H1 (cell line): Measurements from ENCODE around the gene IP6K3. TPM values are rescaled to one million over a fixed set of nuclear protein-coding genes. Genes with fewer than 3 reads are reported as not detected.
A peak's percentile ranks its signal among the peaks of the same experiment; 100 is the strongest.

Source experiments
- CTCF ChIA-PET: fragments of 300-600 bp; sonication (Branson Sonifier 250); formaldehyde crosslinking; loops from one replicate; lab custom pipeline; 2021; ENCODE audit not compliant: partially characterized antibody; lab: Charles Lee
- POLR2A ChIA-PET: fragments of 300-600 bp; sonication (Branson Sonifier 250); formaldehyde crosslinking; loops from one replicate; lab custom pipeline; 2021; ENCODE audit warnings: inconsistent platforms; ENCODE audit not compliant: partially characterized antibody; lab: Charles Lee
- DNase-seq, 2 experiments: peaks; one replicate each; pipeline versions ENCODE4 v3.0.0 to v3.0.0-alpha.2; 2010 to 2022; ENCODE audit warnings: low spot score in 2 of 2, low read depth in 1 of 2, mixed read lengths in 1 of 2
- FAIRE-seq: peaks from 2 replicates; lab custom pipeline; 2011; peaks lifted over from hg19 to GRCh38; lab: Jason Lieb, UNC
- H2AFZ ChIP-seq: 2 replicates; pipeline ENCODE4 v1.8.1; 2012; ENCODE audit warnings: low read length, inconsistent platforms
- H2AK5ac ChIP-seq: 2 replicates; pipeline ENCODE4 v1.6.1; 2013; ENCODE audit warnings: low read depth, low read length
- H2BK120ac ChIP-seq: replicated peaks from 2 replicates; pipeline ENCODE3; 2013; ENCODE audit warnings: low read depth, low read length, inconsistent platforms
- H2BK12ac ChIP-seq: 2 replicates; pipeline ENCODE4 v1.6.1; 2013; ENCODE audit warnings: low read depth, low read length
- H2BK15ac ChIP-seq: 2 replicates; pipeline ENCODE4 v1.6.1; 2013; ENCODE audit warnings: low read length
- H2BK20ac ChIP-seq: 2 replicates; pipeline ENCODE4 v1.6.1; 2013; ENCODE audit warnings: low read length
- H2BK5ac ChIP-seq: 2 replicates; pipeline ENCODE4 v1.6.1; 2013; ENCODE audit warnings: low read depth, low read length
- H3K14ac ChIP-seq: 2 replicates; pipeline ENCODE4 v1.6.1; 2013; ENCODE audit warnings: inconsistent platforms; ENCODE audit not compliant: insufficient read length
- H3K18ac ChIP-seq: 2 replicates; pipeline ENCODE4 v1.6.1; 2013; ENCODE audit warnings: low read length; ENCODE audit errors: extremely low read depth
- H3K23ac ChIP-seq: 2 replicates; pipeline ENCODE4 v1.6.1; 2013; ENCODE audit warnings: inconsistent platforms; ENCODE audit not compliant: insufficient read length
- H3K23me2 ChIP-seq: 2 replicates; pipeline ENCODE4 v1.6.1; 2013; ENCODE audit warnings: low read depth, low read length
- H3K27ac ChIP-seq: 2 replicates; pipeline ENCODE4 v1.6.1; 2011; ENCODE audit warnings: low read depth, low read length, inconsistent platforms
- H3K27me3 ChIP-seq, 4 experiments: replicated peaks in 1 of 4; 1 replicate in 1 of 4; 2 replicates in 3 of 4; pipeline versions ENCODE4 v1.6.1 to v1.8.1; 2011 to 2013; ENCODE audit warnings: low read length in 3 of 4, mild to moderate bottlenecking in 3 of 4, inconsistent platforms in 2 of 4, mixed read lengths in 2 of 4, moderate library complexity in 1 of 4; ENCODE audit not compliant: control insufficient read depth in 3 of 4, insufficient read depth in 3 of 4; ENCODE audit errors: extremely low read depth in 1 of 4
- H3K36me3 ChIP-seq, 4 experiments: 2 replicates each; pipeline versions ENCODE4 v1.6.1 to v1.8.1; 2011 to 2013; ENCODE audit warnings: mild to moderate bottlenecking in 4 of 4, low read length in 3 of 4, moderate library complexity in 2 of 4, control low read depth in 1 of 4, inconsistent platforms in 1 of 4; ENCODE audit not compliant: insufficient read depth in 4 of 4, control insufficient read depth in 2 of 4
- H3K4ac ChIP-seq: replicated peaks from 2 replicates; pipeline ENCODE3; 2013; ENCODE audit warnings: low read length, low read depth, mixed read lengths, inconsistent platforms; ENCODE audit not compliant: insufficient read length
- H3K4me1 ChIP-seq, 4 experiments: replicated peaks in 1 of 4; 1 replicate in 1 of 4; 2 replicates in 3 of 4; pipeline versions ENCODE4 v1.6.1 to v1.8.1; 2011 to 2013; ENCODE audit warnings: low read length in 3 of 4, inconsistent platforms in 2 of 4, mixed read lengths in 1 of 4; ENCODE audit not compliant: insufficient read depth in 4 of 4, control insufficient read depth in 3 of 4
- H3K4me2 ChIP-seq, 2 experiments: 2 replicates each; pipeline versions ENCODE4 v1.6.1 to v1.8.1; 2011 to 2013; ENCODE audit warnings: low read depth in 2 of 2, low read length in 2 of 2, control low read depth in 1 of 2, inconsistent platforms in 1 of 2, mild to moderate bottlenecking in 1 of 2; ENCODE audit not compliant: insufficient read depth in 1 of 2
- H3K4me3 ChIP-seq, 4 experiments: fragments of 200-600, 300-600 bp in 1 of 4; sonication (generic), shearing (Covaris generic), sonication (Bioruptor Twin) in 1 of 4; 2 replicates each; pipeline versions ENCODE4 v1.5.1 to v1.8.1; 2011 to 2016; ENCODE audit warnings: low read length in 4 of 4, low read depth in 3 of 4, control low read depth in 2 of 4, inconsistent platforms in 2 of 4, mild to moderate bottlenecking in 2 of 4, mixed read lengths in 1 of 4, moderate library complexity in 1 of 4; ENCODE audit not compliant: insufficient read depth in 2 of 4; ENCODE audit errors: extremely low read depth in 1 of 4
- H3K56ac ChIP-seq: replicated peaks from 2 replicates; pipeline ENCODE3; 2013; ENCODE audit warnings: low read depth, mild to moderate bottlenecking, mixed read lengths, low read length, inconsistent platforms; ENCODE audit not compliant: insufficient read length
- H3K79me1 ChIP-seq: 2 replicates; pipeline ENCODE4 v1.6.1; 2013; ENCODE audit warnings: low read depth, low read length, control low read depth
- H3K79me2 ChIP-seq, 2 experiments: 2 replicates each; pipeline versions ENCODE4 v1.6.1 to v1.8.1; 2012 to 2013; ENCODE audit warnings: low read length in 2 of 2, mild to moderate bottlenecking in 2 of 2, inconsistent platforms in 1 of 2; ENCODE audit not compliant: insufficient read depth in 2 of 2, control insufficient read depth in 1 of 2
- H3K9ac ChIP-seq, 4 experiments: replicated peaks in 1 of 4; 1 replicate in 1 of 4; 2 replicates in 3 of 4; pipeline versions ENCODE4 v1.6.1 to v1.8.1; 2011 to 2013; ENCODE audit warnings: low read depth in 3 of 4, low read length in 3 of 4, control low read depth in 2 of 4, mild to moderate bottlenecking in 2 of 4, moderate library complexity in 2 of 4, inconsistent platforms in 1 of 4; ENCODE audit errors: extremely low read depth in 1 of 4
- H3K9me3 ChIP-seq, 2 experiments: 2 replicates each; pipeline versions ENCODE4 v1.6.1 to v1.8.1; 2012 to 2013; ENCODE audit warnings: mild to moderate bottlenecking in 2 of 2, moderate library complexity in 2 of 2, control low read depth in 1 of 2, inconsistent platforms in 1 of 2, low read depth in 1 of 2, low read length in 1 of 2, mixed read lengths in 1 of 2; ENCODE audit not compliant: insufficient read depth in 2 of 2
- H4K20me1 ChIP-seq, 2 experiments: replicated peaks in 1 of 2; 2 replicates each; pipeline versions ENCODE3 to v1.8.1; 2011 to 2013; ENCODE audit warnings: inconsistent platforms in 2 of 2, low read length in 2 of 2, mild to moderate bottlenecking in 1 of 2; ENCODE audit not compliant: insufficient read depth in 2 of 2, control insufficient read depth in 1 of 2
- H4K5ac ChIP-seq: 2 replicates; pipeline ENCODE4 v1.6.1; 2013; ENCODE audit warnings: low read length, low read depth, mixed read lengths, inconsistent platforms; ENCODE audit not compliant: insufficient read length
- H4K8ac ChIP-seq: 2 replicates; pipeline ENCODE4 v1.8.0; 2013; ENCODE audit warnings: mild to moderate bottlenecking, moderate library complexity, low read length, inconsistent platforms; ENCODE audit not compliant: insufficient read depth; ENCODE audit errors: extremely low read depth
- H4K91ac ChIP-seq: replicated peaks from 2 replicates; pipeline ENCODE3; 2013; ENCODE audit warnings: low read length, mixed read lengths, inconsistent platforms; ENCODE audit not compliant: insufficient read length
- GABPA ChIP-seq: IDR thresholded peaks from 2 replicates; pipeline ENCODE4 v1.6.1; 2011; ENCODE audit warnings: mild to moderate bottlenecking, low read length, moderate library complexity, borderline replicate concordance; ENCODE audit not compliant: insufficient read depth
- whole genome bisulfite sequencing, 2 experiments: shearing (Covaris generic) in 1 of 2; methylation state at CpG; one replicate each; pipeline versions ENCODE4 v1.1.6 to v1.1.7; 2013 to 2015; ENCODE audit warnings: low lambda C conversion rate in 2 of 2, mixed read lengths in 2 of 2, inconsistent platforms in 1 of 2, low coverage in 1 of 2, missing lambda C conversion rate in 1 of 2; ENCODE audit not compliant: insufficient replicate concordance in 2 of 2, insufficient coverage in 1 of 2, insufficient read length in 1 of 2; ENCODE audit errors: extremely low coverage in 1 of 2, missing lambda C conversion rate in 1 of 2; 5-methylcytosine and 5-hydroxymethylcytosine counted together
- polyA plus RNA-seq, 7 experiments: library from polyadenylated mRNA; depleted of rRNA in 3 of 7; stranded (reverse) in 5 of 7; unstranded in 2 of 7; fragments of >200 nt in 5 of 7; fragments of 200-250 nt in 2 of 7; gene quantifications; 1 replicate in 5 of 7; 2 replicates in 1 of 7; 4 replicates in 1 of 7; pipeline versions ENCODE4 v1.2.1 to v1.2.3, GENCODE V29; 2011 to 2013; ENCODE audit warnings: missing spikeins in 2 of 7, mixed read lengths in 2 of 7
- total RNA-seq: library from RNA; stranded (reverse); fragmentation: NEBNext Ultra II Directional; extraction: Animal tissue kit (Norgen Biotek cat#: 25700); gene quantifications from 2 replicates; pipeline ENCODE4 v1.2.1, GENCODE V29; 2021

Gene IP6K3
- total and polyA plus RNA-seq, 2 of the 8 experiments (the other 6 are each of a cell fraction or from before 2014, with no cell fraction given): 0.22 to 0.73 TPM

GRCh38 chr6:33769248-33769821 lies 22.6 kb upstream of the IP6K3 start:
- Histone ChIP-seq H3K14ac (no peak overlapping the region), H3K18ac (0 out of 2 replicates have a peak overlapping the region, but pooled peaks have one; percentile 25), H2BK120ac (peak overlapping the region; percentile 7), H3K56ac (no peak overlapping the region), H3K23ac (no peak overlapping the region), H3K4me2 (no peak overlapping the region), H3K79me1 (no peaks in the 10 kb centered on the region), H2BK20ac (0 out of 2 replicates have a peak overlapping the region, but pooled peaks have one; percentile 56), H3K4me3 (no peak overlapping the region), H3K9ac (no peak overlapping the region), H4K91ac (peak overlapping the region; percentile 71), H3K4me1 (peaks cover 10 to 32% (median 21%) of the 10 kb centered on the region in 4 experiments), H2AFZ (no peak overlapping the region), H2BK15ac (peak overlapping the region; percentile 88; the same call in 1 of the 2 replicates), H4K20me1 (peaks cover 0 to 4% of the 10 kb centered on the region in 2 experiments), H2BK5ac (no peak overlapping the region), H4K5ac (no peak overlapping the region), H3K36me3 (peaks cover 2 to 19% (median 10%) of the 10 kb centered on the region in 4 experiments; a peak in 5 of 8 replicates), H3K23me2 (no peaks in the 10 kb centered on the region), H3K79me2 (no peaks in the 10 kb centered on the region), H2BK12ac (peak overlapping the region; percentile 85), H3K27me3 (no peaks in the 10 kb centered on the region), H3K4ac (no peak overlapping the region), H2AK5ac (peak overlapping the region; percentile 77; the same call in 1 of the 2 replicates), H3K27ac (no peak overlapping the region), H3K9me3 (no peaks in the 10 kb centered on the region), H4K8ac (no peak overlapping the region; the same call in 1 of the 2 replicates)
- ChIA-PET CTCF (interaction anchor here (0.7 to 14.3 kb wide), 40 partner anchors 10 to 386 kb away, joined by 3 to 157 read pairs (median 8); partner anchors contain the start of genes IP6K3, MLN and UQCC2), POLR2A (interaction anchor here (0.6 to 9.3 kb wide), 16 partner anchors 8 to 130 kb away, joined by 3 to 101 read pairs (median 4); partner anchors contain the start of genes IP6K3, LEMD2 and UQCC2)
- DNase-seq: no peak
- no peak for FAIRE-seq
- WGBS, 2 experiments: 88% methylated on average over 10 of the region's 10 CpGs; no CpG with 5 or more reads in 1 of the 2 experiments
- TF ChIP-seq GABPA: no peak
